Inferior parietal cortex (tissue), 1 donor: ENCODE results near the gene TMEM128.
"Not testable (repeated sequence)": the region's sequence is repeated elsewhere in the genome, so short reads cannot be mapped to it uniquely, and the experiment has no call there.

Source experiments
- DNase-seq: peaks from one replicate; pipeline ENCODE4 v3.0.0-alpha.2; 2016; ENCODE audit errors: extremely low spot score

TMEM128 gene

DNA sequence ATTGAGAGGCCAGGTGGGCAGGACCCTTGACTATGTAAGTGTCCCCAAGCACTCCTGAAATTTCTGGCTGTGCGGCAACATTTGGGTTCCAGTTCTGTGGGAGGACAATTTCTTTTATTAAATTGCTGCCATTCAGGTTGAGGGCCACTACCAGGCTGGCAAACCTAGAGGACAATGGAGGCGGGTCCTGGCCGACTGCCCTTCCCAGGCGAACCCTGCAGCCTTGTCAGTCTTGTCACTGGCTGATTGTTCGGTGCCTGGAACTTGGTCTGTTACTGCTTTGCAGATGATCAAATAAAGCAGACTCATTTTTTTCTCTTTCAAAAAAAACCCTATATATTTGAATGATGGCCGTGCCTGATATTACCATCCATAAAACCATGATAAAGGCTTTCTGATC lies 6.6 kb upstream of the TMEM128 start:
- peak; percentile 62 for DNase-seq

DNA sequence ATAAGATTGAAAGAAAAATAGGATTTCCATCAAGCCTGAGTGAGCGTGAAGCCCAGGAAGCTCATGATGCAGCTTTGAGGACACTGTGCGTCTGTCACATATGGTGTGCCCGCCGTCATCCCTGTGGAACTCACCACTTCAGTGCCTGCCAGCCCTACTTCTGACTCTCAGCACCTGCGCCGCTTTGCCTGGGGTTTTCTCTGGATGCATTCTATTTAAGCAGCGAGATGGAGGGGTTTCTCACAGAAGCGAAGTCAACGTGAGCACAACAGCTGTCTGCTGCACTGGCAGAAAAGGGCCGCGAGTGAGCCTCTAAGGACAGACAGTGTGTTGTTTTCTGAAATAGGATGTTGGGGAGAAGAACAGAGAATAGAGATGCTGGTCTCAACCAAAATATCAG lies 6.2 kb upstream of the TMEM128 start:
- no peak for DNase-seq

DNA sequence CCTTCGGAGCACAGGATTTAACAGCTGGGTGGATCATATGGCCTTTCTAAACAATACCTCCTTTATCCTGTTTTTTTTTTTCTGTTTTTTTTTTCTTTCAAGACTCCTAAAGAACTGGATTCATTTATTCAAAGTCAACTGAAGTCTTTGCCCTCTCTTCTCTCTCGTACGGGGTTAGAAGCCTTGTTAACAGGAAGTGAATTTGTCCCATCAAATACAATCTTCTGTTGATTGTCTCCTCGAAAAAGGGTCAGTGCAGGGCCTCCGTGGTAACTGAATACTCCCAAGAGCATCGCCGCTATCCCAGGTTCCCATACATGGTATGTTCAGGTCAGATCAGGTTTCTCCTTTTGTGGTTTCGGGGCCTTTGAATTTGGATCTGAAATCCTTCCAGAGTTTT lies 1.8 kb upstream of the TMEM128 start:
- DNase-seq = no peak

DNA sequence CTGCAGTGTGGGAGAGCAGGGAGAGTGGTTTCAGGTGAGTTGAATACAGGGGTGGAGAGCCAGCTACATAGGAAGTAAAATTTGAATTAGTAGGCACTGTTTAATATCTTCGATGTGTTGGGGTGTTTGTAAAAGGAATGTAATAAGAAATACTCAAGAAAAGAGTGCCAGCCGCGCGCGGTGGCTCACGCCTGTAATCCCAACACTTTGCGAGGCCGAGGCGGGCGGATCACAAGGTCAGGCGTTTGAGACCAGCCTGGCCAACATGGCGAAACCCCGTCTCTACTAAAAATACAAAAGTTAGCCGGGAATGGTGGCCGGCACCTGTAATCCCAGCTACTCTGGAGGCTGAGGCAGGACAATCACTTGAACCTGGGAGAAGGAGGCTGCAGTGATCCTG lies 1.3 kb upstream of the TMEM128 start:
- DNase-seq = not testable (repeated sequence)

DNA sequence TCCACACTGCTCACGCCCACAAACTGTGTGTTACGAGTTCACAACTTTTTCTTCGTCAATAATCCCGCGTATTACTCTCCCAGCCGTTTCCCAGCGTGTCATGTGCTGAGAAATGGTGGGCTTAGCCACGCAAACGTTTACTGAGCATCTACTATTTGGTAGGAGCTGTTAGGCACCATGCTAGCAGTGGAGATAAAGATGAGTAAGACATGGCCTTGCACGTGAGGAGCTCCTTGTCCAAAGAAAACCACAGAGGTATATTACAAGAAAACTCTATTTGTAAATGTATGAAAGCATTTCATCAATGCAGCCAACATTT lies 821 bp upstream of the TMEM128 start:
- DNase-seq = no peak

DNA sequence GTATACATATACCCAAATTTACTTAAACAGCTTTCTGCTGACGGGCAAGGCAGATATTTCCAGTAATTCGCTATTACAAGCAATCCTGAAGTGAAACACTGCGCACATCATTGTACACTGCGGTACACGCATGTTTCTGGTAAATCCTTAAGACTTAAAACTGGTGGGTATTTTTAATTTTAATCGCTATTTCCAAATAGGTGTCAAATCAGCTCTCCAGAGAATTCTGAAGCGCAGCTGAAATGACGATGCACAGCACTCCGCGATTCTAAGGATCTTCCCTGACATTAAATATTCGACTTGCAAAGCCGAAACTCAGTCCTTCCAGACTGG lies 361 bp downstream of the TMEM128 start:
- no peak for DNase-seq

DNA sequence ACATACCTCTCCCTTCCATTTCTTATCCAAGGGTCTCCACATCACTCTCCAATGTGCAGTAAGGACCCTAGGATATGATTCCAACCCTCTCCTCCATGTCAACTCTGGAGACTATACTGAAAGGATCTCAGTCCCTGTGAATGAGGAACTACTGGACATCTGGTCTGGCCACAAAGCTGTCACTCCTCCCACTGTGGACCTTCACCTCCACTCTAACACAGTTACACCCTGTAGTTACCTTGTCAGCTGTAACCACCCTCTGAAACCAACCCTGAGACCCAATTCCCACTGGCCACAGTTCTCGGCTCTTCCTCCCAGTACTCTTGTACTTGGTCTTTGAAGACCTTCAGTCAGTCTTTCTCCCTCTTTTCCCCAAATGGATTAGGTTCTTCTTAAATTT lies 2.9 kb downstream of the TMEM128 start:
- no peak for DNase-seq

DNA sequence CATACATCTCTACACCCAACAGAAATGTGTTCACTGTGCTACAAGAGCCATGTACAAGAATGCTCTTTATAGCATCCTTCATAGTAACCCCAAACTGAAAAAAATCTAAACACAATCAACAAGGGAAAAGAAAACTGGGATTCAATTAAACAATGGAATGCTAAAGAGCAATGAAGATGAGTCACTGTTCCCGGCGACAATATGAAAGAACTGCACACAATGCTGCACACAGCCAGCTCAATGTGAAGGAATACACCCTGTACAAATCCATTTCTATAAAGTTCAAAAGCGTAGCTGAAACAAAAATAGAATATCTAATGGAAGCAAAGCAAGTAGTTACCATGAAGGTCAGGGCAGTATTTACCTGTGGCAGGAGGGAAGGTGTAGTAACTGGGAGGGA lies 8.5 kb downstream of the TMEM128 start:
- not testable (repeated sequence) for DNase-seq

DNA sequence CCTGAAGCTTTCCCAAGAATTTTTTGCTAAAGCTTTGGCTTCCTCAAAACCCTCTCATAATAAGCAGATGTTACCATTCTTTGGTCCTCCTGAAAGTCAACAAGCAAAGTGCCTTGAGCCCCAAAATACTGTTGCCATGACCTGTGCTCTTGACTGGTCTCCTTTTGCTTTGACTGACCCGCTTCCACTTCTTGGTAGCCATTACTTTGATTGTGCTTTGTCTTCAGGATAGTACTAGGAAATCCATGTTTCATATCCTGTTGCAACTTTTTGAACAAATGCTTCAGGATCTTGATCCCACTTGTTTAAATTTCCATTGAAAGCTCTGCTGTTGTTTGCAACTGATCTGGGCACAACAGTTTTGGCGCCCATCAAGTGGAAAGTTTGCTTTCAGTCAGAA lies 14.4 kb downstream of the TMEM128 start:
- DNase-seq = no peak

DNA sequence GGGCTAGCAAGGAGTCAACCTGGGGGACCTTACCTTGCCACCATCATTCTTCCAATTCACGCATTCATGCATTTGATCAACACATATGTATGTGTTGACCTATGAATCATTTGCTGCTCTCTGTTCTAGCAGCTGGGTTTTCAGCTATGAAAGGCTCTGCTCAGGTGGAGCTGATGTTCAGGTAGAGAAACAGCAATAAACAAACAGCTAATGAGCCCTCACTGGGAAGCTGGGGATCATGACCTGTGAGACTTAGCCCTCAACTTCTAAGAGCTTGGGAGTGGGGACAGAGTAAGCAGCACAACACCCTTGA lies 19.7 kb downstream of the TMEM128 start:
- DNase-seq = no peak

DNA sequence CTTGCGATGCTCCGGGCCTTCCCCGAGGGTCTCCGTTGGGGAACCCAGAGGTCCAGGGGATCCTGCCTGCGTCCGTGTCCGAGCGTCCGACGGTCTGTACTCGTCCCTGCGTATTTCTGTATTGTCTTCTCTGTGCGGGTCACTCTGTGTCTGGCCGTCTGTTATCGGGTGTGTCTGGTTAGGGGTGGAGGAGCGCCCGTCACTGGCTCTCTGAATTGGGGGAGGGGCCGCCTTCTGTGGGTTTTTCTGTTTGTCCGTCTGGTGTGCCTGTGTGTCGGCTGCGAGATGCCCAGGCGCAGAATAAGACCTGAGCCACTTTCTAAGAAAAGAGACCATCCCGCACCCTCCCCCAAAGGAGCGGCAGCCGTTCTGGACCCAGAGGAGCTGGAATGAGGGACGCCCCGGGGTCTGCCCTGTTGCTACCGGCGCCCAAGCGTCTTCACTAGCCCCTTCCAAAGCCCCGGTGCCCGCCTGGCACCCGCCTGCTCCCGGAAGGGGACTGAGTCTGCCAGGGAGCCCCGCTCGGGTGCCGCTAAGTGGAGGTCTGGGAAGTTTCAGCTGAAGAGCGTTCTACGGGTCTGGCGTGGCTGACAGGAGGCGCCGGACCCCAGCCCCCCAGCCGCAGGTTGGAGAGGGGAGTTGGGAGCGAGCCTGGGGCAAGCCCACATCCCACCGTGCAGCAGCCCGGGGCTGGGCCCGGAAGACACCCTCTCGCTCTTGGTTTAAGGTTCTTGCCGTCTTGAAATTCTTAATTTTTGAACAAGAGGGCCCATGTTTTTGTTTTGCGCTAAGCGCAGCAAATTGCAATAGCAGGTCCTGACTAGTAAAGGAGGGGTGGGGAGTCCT lies 20.3 kb downstream of the TMEM128 start:
- no peak for DNase-seq

DNA sequence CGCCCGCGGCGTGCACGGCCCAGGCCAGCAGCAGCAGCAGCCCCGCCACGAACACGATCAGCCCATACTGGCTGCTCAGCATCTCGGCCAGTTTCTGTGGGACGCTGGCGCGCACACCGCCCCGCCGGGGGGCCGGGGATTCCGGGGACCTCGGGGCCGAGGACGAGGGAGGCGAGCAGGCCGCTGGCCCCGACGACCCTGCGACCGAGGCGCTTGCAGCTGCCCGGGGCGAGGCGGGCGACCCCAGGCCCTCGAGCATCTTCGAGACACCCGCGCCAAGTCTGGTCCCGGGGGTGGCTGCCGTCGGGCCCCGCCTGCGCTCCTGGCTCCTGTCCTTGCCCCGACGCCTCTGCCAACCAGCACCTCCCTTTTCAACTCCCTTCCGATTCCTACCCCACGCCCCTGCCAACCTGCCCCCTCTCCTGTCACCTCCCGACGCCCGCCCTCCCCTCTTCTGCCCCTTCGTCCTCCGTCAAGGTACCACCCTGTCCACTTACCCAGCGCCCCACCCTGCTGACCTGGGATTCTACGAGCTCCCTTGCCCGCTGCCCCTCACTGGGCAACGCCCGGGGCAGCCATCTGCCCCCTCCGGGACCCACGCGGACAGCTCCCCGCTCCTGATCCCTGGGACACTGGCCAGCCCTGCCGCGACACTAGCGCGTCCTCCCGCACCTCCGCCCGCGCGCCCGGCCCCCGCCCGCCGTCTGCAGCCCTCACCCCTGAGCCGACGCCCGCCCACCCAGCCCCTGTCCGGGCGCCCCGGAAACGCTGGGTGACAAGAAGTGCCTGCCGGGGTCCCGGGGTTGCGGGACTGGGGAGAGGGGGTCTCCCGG lies 21.2 kb downstream of the TMEM128 start, which contains the start of gene OTOP1:
OTOP1 (minus strand) TSS at position 324 of the 833 bp plus-strand sequence; CDS start at position 259, 65 bp downstream.
- no peak for DNase-seq

DNA sequence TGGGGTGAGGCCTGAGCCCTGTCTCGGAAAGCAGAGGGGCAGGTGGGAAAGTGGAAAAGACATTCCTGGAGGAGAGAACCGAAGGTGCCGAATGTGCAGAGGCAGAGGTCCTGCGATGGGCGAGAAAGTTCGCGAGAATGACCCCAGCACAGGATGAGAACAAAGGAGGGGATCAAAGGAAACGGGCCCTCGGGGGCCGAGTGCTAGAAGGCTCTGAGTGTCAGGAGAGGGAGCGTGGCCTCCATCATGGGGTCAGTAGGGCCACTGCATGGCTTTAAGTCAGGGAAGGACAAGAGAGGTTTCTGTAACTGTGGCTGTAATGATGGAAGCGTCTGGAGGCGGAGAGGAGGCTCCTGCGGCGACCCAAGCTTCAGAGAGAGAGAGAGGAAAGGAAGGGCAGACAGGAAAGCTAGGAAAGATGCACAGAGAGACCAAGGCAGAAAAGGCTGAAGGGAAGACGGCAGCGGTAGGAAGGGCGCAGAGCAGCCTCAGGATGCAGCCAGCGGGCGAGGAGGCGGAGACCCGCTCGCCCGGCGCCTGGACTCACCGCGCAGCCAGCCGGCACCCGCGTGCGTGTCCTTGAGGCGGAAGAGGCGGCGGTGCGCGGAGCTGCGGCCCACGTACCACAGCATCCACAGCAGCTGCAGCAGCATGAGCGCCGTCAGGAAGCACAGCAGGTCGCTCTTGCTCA lies 22.0 kb downstream of the TMEM128 start:
- DNase-seq = no peak

DNA sequence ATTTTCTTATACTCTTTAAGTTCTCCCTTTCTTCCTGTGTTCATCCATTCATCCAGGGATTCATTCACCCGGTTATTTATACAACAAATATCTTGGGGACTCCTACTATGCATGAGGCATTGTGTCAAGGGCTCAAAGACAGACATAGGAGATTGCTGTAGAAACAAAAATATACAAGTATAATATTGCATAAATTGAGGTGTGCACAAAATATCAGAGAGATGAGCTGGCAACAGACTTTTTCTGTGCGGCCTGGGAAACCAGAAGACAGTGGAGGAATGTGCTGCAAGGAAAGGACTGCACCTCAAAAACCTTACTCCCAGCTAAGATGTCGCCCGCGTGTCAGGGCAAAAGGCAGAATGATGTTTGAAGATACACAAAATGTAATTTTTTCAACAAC lies 30.9 kb downstream of the TMEM128 start:
- no peak for DNase-seq

DNA sequence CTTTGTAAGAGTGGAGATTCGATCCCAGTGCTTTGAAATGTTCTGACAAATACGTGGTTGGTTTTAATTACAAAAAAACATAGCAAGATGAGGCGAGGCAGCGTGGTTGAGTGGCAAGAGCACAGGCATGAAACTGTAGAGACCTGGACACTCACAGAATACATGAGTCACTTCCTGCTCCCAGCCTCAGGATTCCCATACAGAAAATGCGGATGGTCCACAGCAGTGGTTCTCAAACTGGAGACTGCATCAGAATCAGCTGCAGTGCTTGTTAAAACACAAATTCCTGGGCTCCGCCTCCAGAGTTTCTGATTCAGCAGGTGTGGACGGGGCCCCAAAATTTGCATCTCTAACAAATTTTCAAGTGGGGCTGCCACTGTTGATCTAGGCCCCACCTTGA lies 31.4 kb downstream of the TMEM128 start:
- DNase-seq = no peak

DNA sequence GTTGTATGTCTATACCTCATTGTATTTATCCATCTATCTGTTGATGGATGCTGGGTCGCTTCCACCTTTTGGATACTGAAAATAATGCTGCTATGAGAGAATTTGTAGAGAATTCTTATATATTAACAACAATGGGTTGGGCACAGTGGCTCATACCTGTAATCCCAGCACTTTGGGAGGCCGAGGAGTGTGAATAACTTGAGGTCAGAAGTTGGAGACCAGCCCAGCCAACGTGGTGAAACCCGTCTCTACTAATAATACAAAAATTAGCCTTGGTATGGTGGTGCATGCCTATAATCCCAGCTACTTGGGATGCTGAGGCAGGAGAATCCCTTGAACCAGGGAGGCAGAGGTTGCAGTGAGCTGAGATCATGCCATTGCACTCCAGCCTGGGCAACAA lies 34.3 kb downstream of the TMEM128 start:
- DNase-seq = not testable (repeated sequence)

DNA sequence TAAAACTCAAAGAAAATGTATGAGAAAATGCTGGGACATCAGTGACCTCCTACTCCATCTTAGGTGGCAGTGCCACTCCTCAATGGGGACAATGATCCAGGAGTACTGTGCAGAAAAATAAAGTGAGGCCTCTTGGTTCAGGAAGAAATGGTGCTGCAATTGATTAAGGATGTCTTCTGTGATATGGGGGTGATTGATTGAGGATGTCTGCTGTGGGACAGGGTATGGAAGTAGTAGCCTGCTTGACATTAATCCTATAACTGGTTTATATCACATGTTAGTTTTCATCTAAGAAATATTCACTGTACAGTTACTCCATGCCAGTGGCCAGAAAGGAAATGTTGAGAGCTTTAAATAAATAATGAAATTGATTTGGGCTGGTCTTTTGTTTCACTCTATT lies 41.8 kb downstream of the TMEM128 start:
- no peak for DNase-seq

DNA sequence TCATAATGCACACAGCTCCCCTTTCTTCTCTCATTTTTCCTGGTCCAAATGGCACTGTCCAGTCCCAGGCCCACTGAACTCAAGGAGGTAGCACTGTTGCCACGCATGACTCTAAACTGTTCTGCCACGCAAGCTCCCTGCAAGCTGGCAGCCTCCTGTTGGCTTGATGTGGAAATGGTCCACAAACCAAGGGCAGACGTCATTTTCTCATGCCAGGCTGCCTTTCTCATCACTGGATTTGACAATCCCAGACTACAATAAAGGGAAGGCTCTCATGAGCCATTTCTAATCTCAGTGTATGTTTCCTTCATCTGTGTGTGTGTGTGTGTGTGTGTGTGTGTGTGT lies 43.6 kb downstream of the TMEM128 start:
- no peak for DNase-seq

DNA sequence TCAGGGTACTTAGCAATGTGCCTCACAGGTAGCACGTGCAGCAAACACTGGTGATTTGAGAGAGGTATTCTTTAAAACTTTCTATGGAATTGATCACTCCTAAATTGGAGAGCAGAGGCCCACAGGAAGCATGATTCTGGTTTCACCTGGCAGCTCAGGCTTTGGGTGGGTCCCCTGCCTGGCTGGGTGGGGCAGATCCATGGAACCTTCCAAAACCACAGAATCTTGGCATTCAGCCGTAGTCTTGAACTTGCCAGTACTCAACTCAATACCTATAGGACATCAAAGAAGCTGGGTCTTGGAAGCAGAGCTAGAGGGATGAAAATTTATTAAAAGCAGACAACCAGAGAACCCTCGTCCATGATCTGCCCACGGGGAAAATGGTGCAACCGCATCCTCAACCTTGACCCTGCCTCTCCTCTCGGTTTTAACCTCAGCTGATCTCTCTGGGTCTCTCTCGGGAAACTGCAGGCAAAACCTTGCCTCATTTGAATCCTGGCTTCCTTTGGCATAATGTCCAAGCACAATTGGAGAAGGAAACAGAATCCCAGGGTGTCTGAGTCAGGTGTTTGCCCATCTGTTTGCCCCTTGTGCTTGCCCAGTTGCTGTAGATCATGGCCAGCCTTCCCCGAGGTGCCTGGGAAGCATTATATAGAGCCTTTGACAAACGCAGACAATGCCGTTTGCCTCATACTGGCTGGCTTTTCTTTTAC lies 44.2 kb downstream of the TMEM128 start:
- no peak for DNase-seq

DNA sequence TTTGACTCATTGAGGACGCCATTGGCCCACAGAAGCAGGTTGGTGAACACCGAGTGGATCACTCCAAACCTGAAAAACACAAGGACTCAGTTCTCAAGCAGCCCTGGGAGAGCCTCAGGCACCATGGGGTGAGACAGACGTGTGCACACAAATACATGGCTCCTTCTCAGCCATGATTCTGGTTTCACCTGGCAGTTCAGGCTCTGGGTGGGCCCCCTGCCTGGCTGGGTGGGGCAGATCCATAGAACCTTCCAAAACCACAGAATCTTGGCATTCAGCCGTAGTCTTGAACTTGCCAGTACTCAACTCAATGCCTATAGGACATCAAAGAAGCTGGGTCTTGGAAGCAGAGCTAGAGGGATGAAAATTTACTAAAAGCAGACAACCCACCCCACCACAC lies 45.5 kb downstream of the TMEM128 start:
- no peak for DNase-seq

DNA sequence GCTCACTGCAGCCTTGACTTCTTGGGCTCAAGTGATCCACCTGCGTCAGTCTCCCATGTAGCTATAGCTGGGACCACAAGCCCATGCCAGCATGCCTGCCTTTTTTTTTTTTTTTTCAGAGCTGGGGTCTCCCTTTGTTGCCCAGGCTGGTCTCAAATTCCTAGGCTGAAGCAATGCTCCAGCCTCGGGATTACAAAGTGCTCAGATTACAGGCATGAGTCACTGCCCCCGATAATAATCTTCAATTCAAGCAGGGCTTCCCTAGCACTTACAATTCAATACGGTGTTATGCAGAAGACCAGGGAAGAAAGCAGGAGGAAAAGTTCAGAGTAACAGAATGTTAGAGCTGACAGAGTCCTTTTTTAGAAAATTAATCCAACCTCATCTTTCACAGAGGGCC lies 47.4 kb downstream of the TMEM128 start:
- DNase-seq = no peak

DNA sequence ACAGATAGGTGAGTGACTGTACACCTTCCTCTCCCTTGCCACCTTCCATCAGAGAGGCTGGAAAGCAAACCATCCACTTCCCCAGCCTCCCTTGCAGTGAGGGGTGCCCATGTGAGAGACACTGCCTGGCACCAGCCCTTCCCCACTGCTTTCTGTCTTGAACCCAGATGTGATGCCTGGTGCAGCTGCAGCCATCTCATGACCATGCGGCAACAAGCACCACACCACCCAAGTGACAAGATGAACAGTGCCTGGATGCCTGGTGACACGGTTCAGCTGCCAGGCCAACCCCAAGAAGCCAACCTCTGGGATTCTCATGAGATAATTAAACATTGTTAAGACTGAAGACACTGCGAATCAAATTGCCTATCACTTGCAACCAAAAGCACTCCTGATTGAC lies 52.7 kb downstream of the TMEM128 start:
- DNase-seq = no peak
